Stomach (tissue), 4 donors: ENCODE data around the gene TPRG1L.

Source experiments
- EP300 ChIP-seq: sonication (generic); formaldehyde crosslinking; IDR thresholded peaks from one replicate; pipeline ENCODE4 v1.6.1; 2017; ENCODE audit warnings: antibody characterized with exemption
- TF ChIP-seq, protein P1 (sequence below), 7 experiments: fragments of 450-650 bp in 4 of 7; fragments of 200-600 bp in 3 of 7; sonication (generic) in 3 of 7; IDR thresholded peaks; one replicate each; pipeline ENCODE4 v1.5.1; 2016 to 2019; ENCODE audit warnings: antibody characterized with exemption in 7 of 7, control low read depth in 2 of 7, mild to moderate bottlenecking in 1 of 7

GRCh38 chr1:3618531-3618880 lies 6.3 kb upstream of the TPRG1L start:
- TF ChIP-seq, protein P1, sequence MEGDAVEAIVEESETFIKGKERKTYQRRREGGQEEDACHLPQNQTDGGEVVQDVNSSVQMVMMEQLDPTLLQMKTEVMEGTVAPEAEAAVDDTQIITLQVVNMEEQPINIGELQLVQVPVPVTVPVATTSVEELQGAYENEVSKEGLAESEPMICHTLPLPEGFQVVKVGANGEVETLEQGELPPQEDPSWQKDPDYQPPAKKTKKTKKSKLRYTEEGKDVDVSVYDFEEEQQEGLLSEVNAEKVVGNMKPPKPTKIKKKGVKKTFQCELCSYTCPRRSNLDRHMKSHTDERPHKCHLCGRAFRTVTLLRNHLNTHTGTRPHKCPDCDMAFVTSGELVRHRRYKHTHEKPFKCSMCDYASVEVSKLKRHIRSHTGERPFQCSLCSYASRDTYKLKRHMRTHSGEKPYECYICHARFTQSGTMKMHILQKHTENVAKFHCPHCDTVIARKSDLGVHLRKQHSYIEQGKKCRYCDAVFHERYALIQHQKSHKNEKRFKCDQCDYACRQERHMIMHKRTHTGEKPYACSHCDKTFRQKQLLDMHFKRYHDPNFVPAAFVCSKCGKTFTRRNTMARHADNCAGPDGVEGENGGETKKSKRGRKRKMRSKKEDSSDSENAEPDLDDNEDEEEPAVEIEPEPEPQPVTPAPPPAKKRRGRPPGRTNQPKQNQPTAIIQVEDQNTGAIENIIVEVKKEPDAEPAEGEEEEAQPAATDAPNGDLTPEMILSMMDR (IDR thresholded peaks at IDR 0.05), result no peak
- no peak for TF ChIP-seq EP300
